ENCODE data around the gene MCHR1. TPM values are rescaled to one million over a fixed set of nuclear protein-coding genes. Genes with fewer than 3 reads are reported as not detected.

MCHR1 gene
- total and polyA plus RNA-seq, 2 experiments from 2014 or later = 0.11 to 0.65 TPM

DNA sequence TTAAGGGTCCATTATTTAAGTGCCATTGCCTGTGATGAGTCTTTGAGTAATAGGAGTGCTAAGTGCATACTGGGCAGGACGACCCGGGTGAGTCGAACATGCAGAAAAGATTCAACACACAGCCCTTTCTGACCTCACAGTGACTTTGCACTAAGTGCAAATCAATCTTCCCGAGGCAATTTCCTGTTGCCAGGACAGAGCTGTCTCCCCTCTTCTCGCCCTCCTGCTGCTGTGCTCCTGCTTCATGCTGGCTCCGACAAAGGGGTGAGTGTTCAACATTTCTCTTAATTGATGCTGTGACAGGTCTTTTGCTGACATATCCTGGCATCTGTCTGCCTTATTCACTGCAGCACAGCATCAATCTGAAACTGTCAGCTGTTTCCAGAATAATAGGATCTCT, 42.0 kb downstream of the MCHR1 start:
- Histone ChIP-seq H3F3A (ENCODE audit: insufficient read depth) (peaks cover 11% of the 10 kb centered on the region), H4K20me1 (ENCODE audit: insufficient read depth) (no peaks in the 10 kb centered on the region), H3K36me3 (ENCODE audit: low read depth) (no peaks in the 10 kb centered on the region), H3K9me3 (ENCODE audit: low read depth) (no peaks in the 10 kb centered on the region), H3K79me2 (ENCODE audit: insufficient read depth) (no peaks in the 10 kb centered on the region), H3K9me2 (ENCODE audit: insufficient read depth) (no peaks in the 10 kb centered on the region), H2AFZ (peak overlapping the region; percentile 53; the same call in 1 of the 2 replicates), H3K9ac (no peak overlapping the region), H3K4me1 (ENCODE audit: insufficient read depth) (peaks cover 8% of the 10 kb centered on the region), H3K4me2 (ENCODE audit: unreplicated experiment) (peak overlapping the region; percentile 47), H3K27ac (0 out of 2 replicates have a peak overlapping the region, but pooled peaks have one; percentile 8), H3K27me3 (replicated peaks; ENCODE audit: insufficient read depth) (no peaks in the 10 kb centered on the region), H3K4me3 (0 out of 2 replicates have a peak overlapping the region, but pooled peaks have one; percentile 12)
- DNase-seq = peak; percentile 63
- 2 to 4% methylated on average over 6 of the region's 6 CpGs for WGBS, 2 experiments (ENCODE audit: low coverage in 1 of 2, low lambda C conversion rate in 2 of 2, missing lambda C conversion rate in 2 of 2)
- in situ Hi-C loops (cut with MboI) = no loop called here
- TF ChIP-seq EZH2phosphoT487 (IDR thresholded peaks at IDR 0.05; ENCODE audit: insufficient read depth, low read depth) (no peak), EZH2 (IDR thresholded peaks at IDR 0.05; ENCODE audit: insufficient read depth, poor library complexity, severe bottlenecking) (no peak)

- Histone ChIP-seq H4K20me1 (ENCODE audit: insufficient read depth) (no peaks in the 10 kb centered on the region), H3F3A (ENCODE audit: insufficient read depth) (peaks cover 11% of the 10 kb centered on the region)
- 93% methylated on average over 13 of the region's 13 CpGs for WGBS, 2 experiments (ENCODE audit: low coverage in 1 of 2, low lambda C conversion rate in 2 of 2, missing lambda C conversion rate in 2 of 2)
Measured at GRCh38 chr22:40723396-40723933, 44.2 kb downstream of the MCHR1 start.

GRCh38 chr22:40726514-40726913, 47.2 kb downstream of the MCHR1 start:
- H3K4me1 ChIP-seq (ENCODE audit: insufficient read depth) = no peaks in the 10 kb centered on the region
- H3K9me2 ChIP-seq (ENCODE audit: insufficient read depth) = no peaks in the 10 kb centered on the region
- no peak overlapping the region for H3K27ac ChIP-seq
- no peak overlapping the region for H3K4me2 ChIP-seq (ENCODE audit: unreplicated experiment)
- no peaks in the 10 kb centered on the region for H3K36me3 ChIP-seq (ENCODE audit: low read depth)
- no peaks in the 10 kb centered on the region for H3K9me3 ChIP-seq (ENCODE audit: low read depth)
- DNase-seq = peak; percentile 26
- no peak overlapping the region for H3K4me3 ChIP-seq
- H3K9ac ChIP-seq = no peak overlapping the region
- H3F3A ChIP-seq (ENCODE audit: insufficient read depth) = no peaks in the 10 kb centered on the region
- H2AFZ ChIP-seq = no peak overlapping the region
- no peaks in the 10 kb centered on the region for H3K79me2 ChIP-seq (ENCODE audit: insufficient read depth)
- WGBS, 2 experiments (ENCODE audit: low coverage in 1 of 2, low lambda C conversion rate in 2 of 2, missing lambda C conversion rate in 2 of 2) = 56 to 62% methylated on average over 4 of the region's 4 CpGs
- H3K27me3 ChIP-seq (replicated peaks; ENCODE audit: insufficient read depth) = no peaks in the 10 kb centered on the region
- in situ Hi-C loops (cut with MboI) = no loop called here
- TF ChIP-seq EZH2phosphoT487 (IDR thresholded peaks at IDR 0.05; ENCODE audit: insufficient read depth, low read depth) = no peak
- TF ChIP-seq EZH2 (IDR thresholded peaks at IDR 0.05; ENCODE audit: insufficient read depth, poor library complexity, severe bottlenecking) = no peak
- H4K20me1 ChIP-seq (ENCODE audit: insufficient read depth) = no peaks in the 10 kb centered on the region

More at GRCh38 chr22:40723396-40723933, 44.2 kb downstream of the MCHR1 start:
- no peak for DNase-seq
- no peak overlapping the region for H3K4me2 ChIP-seq (ENCODE audit: unreplicated experiment)
- no peaks in the 10 kb centered on the region for H3K9me3 ChIP-seq (ENCODE audit: low read depth)
- H3K79me2 ChIP-seq (ENCODE audit: insufficient read depth) = no peaks in the 10 kb centered on the region
- H3K27ac ChIP-seq = no peak overlapping the region
- H3K36me3 ChIP-seq (ENCODE audit: low read depth) = no peaks in the 10 kb centered on the region
- no peak overlapping the region for H2AFZ ChIP-seq
- peaks cover 8% of the 10 kb centered on the region for H3K4me1 ChIP-seq (ENCODE audit: insufficient read depth)
- no peak overlapping the region for H3K4me3 ChIP-seq
- TF ChIP-seq EZH2phosphoT487 (IDR thresholded peaks at IDR 0.05; ENCODE audit: insufficient read depth, low read depth) = no peak
- TF ChIP-seq EZH2 (IDR thresholded peaks at IDR 0.05; ENCODE audit: insufficient read depth, poor library complexity, severe bottlenecking) = no peak
- no peaks in the 10 kb centered on the region for H3K27me3 ChIP-seq (replicated peaks; ENCODE audit: insufficient read depth)
- H3K9me2 ChIP-seq (ENCODE audit: insufficient read depth) = no peaks in the 10 kb centered on the region
- no peak overlapping the region for H3K9ac ChIP-seq
- in situ Hi-C loops (cut with MboI) = no loop called here

DNA sequence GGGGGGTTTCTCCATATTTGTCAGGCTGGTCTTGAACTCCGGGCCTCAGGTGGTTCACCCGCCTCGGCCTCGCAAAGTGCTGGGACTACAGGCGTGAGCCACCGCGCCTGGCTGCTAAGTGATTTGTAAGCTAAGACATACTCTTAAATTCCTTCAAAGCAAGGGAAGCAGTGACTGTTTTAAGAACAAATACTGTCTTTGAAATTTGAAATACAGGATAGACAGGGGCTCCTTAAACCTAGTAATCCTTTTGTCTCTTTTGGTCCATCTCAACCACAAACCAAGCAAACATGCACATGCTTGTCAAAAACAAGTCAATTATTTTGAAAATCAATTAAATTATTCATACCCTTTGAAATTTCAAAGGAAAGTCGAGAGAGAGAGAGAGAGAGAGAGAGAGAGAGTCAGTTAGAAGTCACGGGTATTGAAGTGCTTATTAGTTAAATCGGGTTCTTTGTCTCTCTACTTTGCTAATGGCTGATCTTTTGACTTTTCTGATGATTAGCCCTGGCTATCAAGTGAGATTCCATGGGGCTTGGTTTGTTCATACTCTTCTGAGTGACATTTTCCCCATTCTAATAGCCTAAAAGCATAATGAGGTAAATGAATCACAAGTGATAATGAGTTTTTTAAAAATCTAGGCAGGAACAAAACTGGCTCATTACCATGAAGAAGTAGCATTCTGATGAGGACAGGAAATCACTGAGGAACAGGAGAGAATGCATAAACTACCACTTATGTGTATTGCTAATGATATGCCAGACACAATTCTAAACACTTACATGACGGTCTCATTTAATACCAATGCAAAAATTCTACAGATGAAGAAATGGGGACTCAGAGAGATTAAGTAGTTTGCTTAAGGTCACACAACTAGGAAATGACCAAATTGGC, 48.0 kb downstream of the MCHR1 start:
- no peak for TF ChIP-seq EZH2 (IDR thresholded peaks at IDR 0.05; ENCODE audit: insufficient read depth, poor library complexity, severe bottlenecking)
- TF ChIP-seq EZH2phosphoT487 (IDR thresholded peaks at IDR 0.05; ENCODE audit: insufficient read depth, low read depth) = no peak
- no peak overlapping the region for H3K4me2 ChIP-seq (ENCODE audit: unreplicated experiment)
- no peak overlapping the region for H3K9ac ChIP-seq
- in situ Hi-C loops (cut with MboI) = no loop called here
- no peaks in the 10 kb centered on the region for H3K9me2 ChIP-seq (ENCODE audit: insufficient read depth)
- H3K27ac ChIP-seq = no peak overlapping the region
- no peaks in the 10 kb centered on the region for H3K79me2 ChIP-seq (ENCODE audit: insufficient read depth)
- no peaks in the 10 kb centered on the region for H4K20me1 ChIP-seq (ENCODE audit: insufficient read depth)
- H3K9me3 ChIP-seq (ENCODE audit: low read depth) = no peaks in the 10 kb centered on the region
- no peaks in the 10 kb centered on the region for H3K27me3 ChIP-seq (replicated peaks; ENCODE audit: insufficient read depth)
- WGBS, 2 experiments (ENCODE audit: low coverage in 1 of 2, low lambda C conversion rate in 2 of 2, missing lambda C conversion rate in 2 of 2) = 88 to 89% methylated on average over 11 of the region's 11 CpGs
- no peak overlapping the region for H3K4me3 ChIP-seq
- H2AFZ ChIP-seq = no peak overlapping the region
- H3K4me1 ChIP-seq (ENCODE audit: insufficient read depth) = no peaks in the 10 kb centered on the region
- H3F3A ChIP-seq (ENCODE audit: insufficient read depth) = 0 out of 2 replicates have a peak, but pooled peaks cover under 1% of the 10 kb centered on the region
- no peak for DNase-seq
- no peaks in the 10 kb centered on the region for H3K36me3 ChIP-seq (ENCODE audit: low read depth)
